Liver (tissue), 9 donors: ENCODE data around the gene SLC7A10. TPM values are rescaled to one million over a fixed set of nuclear protein-coding genes. Genes with fewer than 3 reads are reported as not detected.

Experiments
- DNase-seq: peaks from one replicate; pipeline ENCODE4 v3.0.0-alpha.2; 2017; ENCODE audit warnings: low spot score
- H3K27ac ChIP-seq, 2 donors: one replicate each; pipeline ENCODE4 v1.7.0; 2013; ENCODE audit warnings: inconsistent platforms in 2 of 2, low read length in 2 of 2, control low read depth in 1 of 2, low read depth in 1 of 2, mild to moderate bottlenecking in 1 of 2
- H3K27me3 ChIP-seq, 4 donors: one replicate each; pipeline versions ENCODE4 v1.6.1 to v1.7.0; 2013; ENCODE audit warnings: low read length in 3 of 4, inconsistent platforms in 1 of 4, mild to moderate bottlenecking in 1 of 4, moderate library complexity in 1 of 4; ENCODE audit not compliant: control insufficient read depth in 4 of 4, insufficient read depth in 4 of 4
- H3K36me3 ChIP-seq, 4 donors: one replicate each; pipeline versions ENCODE4 v1.6.1 to v1.7.0; 2013; ENCODE audit warnings: low read length in 3 of 4, mild to moderate bottlenecking in 3 of 4, low read depth in 1 of 4, moderate library complexity in 1 of 4; ENCODE audit not compliant: control insufficient read depth in 4 of 4, insufficient read depth in 3 of 4
- H3K4me1 ChIP-seq, 4 donors: one replicate each; pipeline versions ENCODE4 v1.6.1 to v1.7.0; 2013; ENCODE audit warnings: low read length in 3 of 4, mild to moderate bottlenecking in 3 of 4, moderate library complexity in 1 of 4; ENCODE audit not compliant: control insufficient read depth in 4 of 4, insufficient read depth in 4 of 4
- H3K4me3 ChIP-seq, 3 donors: one replicate each; pipeline versions ENCODE4 v1.6.1 to v1.7.0; 2013; ENCODE audit warnings: low read length in 3 of 3, control low read depth in 1 of 3, low read depth in 1 of 3, mild to moderate bottlenecking in 1 of 3
- H3K9ac ChIP-seq, 2 donors: one replicate each; pipeline ENCODE4 v1.7.0; 2013; ENCODE audit warnings: low read length in 2 of 2, mild to moderate bottlenecking in 2 of 2, moderate library complexity in 2 of 2, control low read depth in 1 of 2, low read depth in 1 of 2
- H3K9me3 ChIP-seq, 4 donors: one replicate each; pipeline versions ENCODE4 v1.6.1 to v1.7.0; 2013; ENCODE audit warnings: low read length in 3 of 4; ENCODE audit not compliant: control insufficient read depth in 4 of 4
- EGR1 ChIP-seq, 2 donors: IDR thresholded peaks; 2 replicates each; pipeline ENCODE4 v1.6.1; 2016 to 2018; ENCODE audit warnings: antibody characterized with exemption in 2 of 2, low read depth in 2 of 2
- FOXA2 ChIP-seq: IDR thresholded peaks from 2 replicates; pipeline ENCODE4 v1.6.1; 2016; ENCODE audit warnings: antibody characterized with exemption
- HNF4A ChIP-seq, 2 donors: conservative IDR thresholded peaks; 2 replicates each; pipeline ENCODE4 v1.6.1; 2016; ENCODE audit warnings: antibody characterized with exemption in 2 of 2, mild to moderate bottlenecking in 2 of 2
- HNF4G ChIP-seq: IDR thresholded peaks from 2 replicates; pipeline ENCODE4 v1.6.1; 2016; ENCODE audit warnings: antibody characterized with exemption
- JUND ChIP-seq, 2 donors: IDR thresholded peaks; 2 replicates each; pipeline ENCODE4 v1.6.1; 2016; ENCODE audit warnings: antibody characterized with exemption in 2 of 2
- NR2F2 ChIP-seq: IDR thresholded peaks from 2 replicates; pipeline ENCODE4 v1.6.1; 2016; ENCODE audit warnings: antibody characterized with exemption
- RAD21 ChIP-seq, 2 donors: IDR thresholded peaks; 2 replicates each; pipeline ENCODE4 v1.6.1; 2016; ENCODE audit warnings: antibody characterized with exemption in 2 of 2, mild to moderate bottlenecking in 2 of 2
- REST ChIP-seq: IDR thresholded peaks from 2 replicates; pipeline ENCODE4 v1.6.1; 2016; ENCODE audit warnings: antibody characterized with exemption, mild to moderate bottlenecking
- RXRA ChIP-seq, 2 donors: IDR thresholded peaks; 2 replicates each; pipeline ENCODE4 v1.6.1; 2017 to 2018; ENCODE audit warnings: antibody characterized with exemption in 2 of 2, mild to moderate bottlenecking in 1 of 2
- SP1 ChIP-seq: IDR thresholded peaks from 2 replicates; pipeline ENCODE4 v1.6.1; 2018; ENCODE audit warnings: antibody characterized with exemption, mild to moderate bottlenecking
- ZBTB33 ChIP-seq: IDR thresholded peaks from 2 replicates; pipeline ENCODE4 v1.6.1; 2016; ENCODE audit warnings: antibody characterized with exemption
- WGBS: extraction: QIAGEN DNeasy Blood & Tissue Kit; methylation state at CpG from one replicate; pipeline ENCODE4 v1.1.7; 2013; 5-methylcytosine and 5-hydroxymethylcytosine counted together
- polyA plus RNA-seq, 2 donors: library from polyadenylated mRNA; stranded (reverse) in 1 of 2; unstranded in 1 of 2; fragments of 200-250 nt in 1 of 2; fragments of >200 nt in 1 of 2; fragmentation: Nextera tagmentation in 1 of 2; extraction: Ambion mirVana in 1 of 2; gene quantifications; one replicate each; pipeline versions ENCODE4 v1.2.1 to v1.2.3, GENCODE V29; 2013 to 2015
- total RNA-seq, 2 donors: library from RNA; depleted of rRNA; stranded (reverse); fragments of >200 nt; gene quantifications; one replicate each; pipeline ENCODE4 v1.2.3, GENCODE V29; 2014
- donor health status: healthy.
- donor health status: healthy.
- donor health status: healthy.
- donor health status: healthy.
- donor health status: healthy.

The SLC7A10 gene
- total and polyA plus RNA-seq, 4 donors, result not detected

- TF ChIP-seq REST (no peak), RAD21 (IDR thresholded peaks at IDR 0.05) (no peak), FOXA2 (no peak), EGR1 (IDR thresholded peaks at IDR 0.05; ENCODE audit: low read depth in 2 of 2) (no peak), JUND (IDR thresholded peaks at IDR 0.05) (no peak), HNF4G (no peak)
Observed at GRCh38 chr19:33274663-33275558, 49.3 kb upstream of the SLC7A10 start (continued).

GRCh38 chr19:33273881-33274662, 48.4 kb upstream of the SLC7A10 start:
- no peaks in the 10 kb centered on the region for H3K36me3 ChIP-seq
- H3K27ac ChIP-seq, result peak overlapping the region; percentile 88 to 90
- H3K27me3 ChIP-seq, result no peaks in the 10 kb centered on the region
- H3K4me1 ChIP-seq, result peaks cover 33 to 61% (median 52%) of the 10 kb centered on the region in 4 donors
- TF ChIP-seq EGR1 (IDR thresholded peaks at IDR 0.05; ENCODE audit: low read depth in 2 of 2), result no peak
- no peak for TF ChIP-seq ZBTB33
- peak; percentile 57 for TF ChIP-seq SP1
- TF ChIP-seq FOXA2, result peak; percentile 82
- peak in 1 of 2 donors; percentile 45 for TF ChIP-seq HNF4A (conservative IDR thresholded peaks at IDR 0.05)
- peak; percentile 26 to 69 for TF ChIP-seq RXRA (IDR thresholded peaks at IDR 0.05)
- peak in 1 of 2 donors; percentile 47 for TF ChIP-seq JUND (IDR thresholded peaks at IDR 0.05)
- TF ChIP-seq RAD21 (IDR thresholded peaks at IDR 0.05), result peak in 1 of 2 donors; percentile 40
- no peak for TF ChIP-seq NR2F2
- peak overlapping the region in 1 of 2 donors; percentile 63 for H3K9ac ChIP-seq
- no peak overlapping the region for H3K4me3 ChIP-seq
- no peaks in the 10 kb centered on the region for H3K9me3 ChIP-seq
- 45% methylated on average over 16 of the region's 16 CpGs for WGBS
- no peak for DNase-seq
